Endothelial cell (in vitro differentiated cells): ENCODE results near the gene MARK3. TPM values are rescaled to one million over a fixed set of nuclear protein-coding genes. Genes with fewer than 3 reads are reported as not detected.

Experiments
- DNase-seq: peaks from one replicate; pipeline ENCODE4 v3.0.0; 2021; ENCODE audit warnings: low spot score
- H3K27ac Mint-ChIP-seq: one replicate; pipeline ENCODE4 v1.8.0; 2021; ENCODE audit warnings: mixed read lengths, inconsistent platforms; ENCODE audit not compliant: unreplicated experiment
- H3K27me3 Mint-ChIP-seq: one replicate; pipeline ENCODE4 v1.8.0; 2021; ENCODE audit warnings: mild to moderate bottlenecking, moderate library complexity, mixed read lengths, inconsistent platforms; ENCODE audit not compliant: unreplicated experiment
- H3K36me3 Mint-ChIP-seq: one replicate; pipeline ENCODE4 v1.8.0; 2021; ENCODE audit warnings: mild to moderate bottlenecking, low read depth, mixed read lengths, inconsistent platforms; ENCODE audit not compliant: unreplicated experiment
- H3K4me1 Mint-ChIP-seq: one replicate; pipeline ENCODE4 v1.8.0; 2021; ENCODE audit warnings: mild to moderate bottlenecking, mixed read lengths, inconsistent platforms; ENCODE audit not compliant: unreplicated experiment
- H3K4me3 Mint-ChIP-seq: one replicate; pipeline ENCODE4 v1.8.0; 2021; ENCODE audit warnings: mild to moderate bottlenecking, mixed read lengths, inconsistent platforms; ENCODE audit not compliant: unreplicated experiment
- H3K9me3 Mint-ChIP-seq: one replicate; pipeline ENCODE4 v1.8.0; 2021; ENCODE audit warnings: mixed read lengths, inconsistent platforms; ENCODE audit not compliant: unreplicated experiment
- total RNA-seq: library from RNA; stranded (reverse); fragmentation: NEBNext Ultra II Directional; extraction: Animal tissue kit (Norgen Biotek cat#: 25700); gene quantifications from one replicate; pipeline ENCODE4 v1.2.1, GENCODE V29; 2021; ENCODE audit not compliant: unreplicated experiment
- TF ChIP-seq, protein P1 (sequence below): fragments of 200-600 bp; sonication (generic); IDR thresholded peaks from one replicate; pipeline ENCODE4 v1.5.0; 2021; ENCODE audit warnings: antibody characterized with exemption; ENCODE audit not compliant: unreplicated experiment

The MARK3 gene
- total RNA-seq, 1 donor from 2014 or later: 70.8 TPM

GRCh38 chr14:103544388-103545218, 159.4 kb downstream of the MARK3 start:
- H3K27me3 Mint-ChIP-seq: peaks cover 15% of the 10 kb centered on the region
- H3K27ac Mint-ChIP-seq: peak overlapping the region; percentile 64
- H3K36me3 Mint-ChIP-seq: no peaks in the 10 kb centered on the region
- no peak for DNase-seq
- no peak overlapping the region for H3K4me3 Mint-ChIP-seq
- H3K4me1 Mint-ChIP-seq: no peaks in the 10 kb centered on the region
- TF ChIP-seq, protein P1, sequence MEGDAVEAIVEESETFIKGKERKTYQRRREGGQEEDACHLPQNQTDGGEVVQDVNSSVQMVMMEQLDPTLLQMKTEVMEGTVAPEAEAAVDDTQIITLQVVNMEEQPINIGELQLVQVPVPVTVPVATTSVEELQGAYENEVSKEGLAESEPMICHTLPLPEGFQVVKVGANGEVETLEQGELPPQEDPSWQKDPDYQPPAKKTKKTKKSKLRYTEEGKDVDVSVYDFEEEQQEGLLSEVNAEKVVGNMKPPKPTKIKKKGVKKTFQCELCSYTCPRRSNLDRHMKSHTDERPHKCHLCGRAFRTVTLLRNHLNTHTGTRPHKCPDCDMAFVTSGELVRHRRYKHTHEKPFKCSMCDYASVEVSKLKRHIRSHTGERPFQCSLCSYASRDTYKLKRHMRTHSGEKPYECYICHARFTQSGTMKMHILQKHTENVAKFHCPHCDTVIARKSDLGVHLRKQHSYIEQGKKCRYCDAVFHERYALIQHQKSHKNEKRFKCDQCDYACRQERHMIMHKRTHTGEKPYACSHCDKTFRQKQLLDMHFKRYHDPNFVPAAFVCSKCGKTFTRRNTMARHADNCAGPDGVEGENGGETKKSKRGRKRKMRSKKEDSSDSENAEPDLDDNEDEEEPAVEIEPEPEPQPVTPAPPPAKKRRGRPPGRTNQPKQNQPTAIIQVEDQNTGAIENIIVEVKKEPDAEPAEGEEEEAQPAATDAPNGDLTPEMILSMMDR: no peak
- no peaks in the 10 kb centered on the region for H3K9me3 Mint-ChIP-seq

DNA sequence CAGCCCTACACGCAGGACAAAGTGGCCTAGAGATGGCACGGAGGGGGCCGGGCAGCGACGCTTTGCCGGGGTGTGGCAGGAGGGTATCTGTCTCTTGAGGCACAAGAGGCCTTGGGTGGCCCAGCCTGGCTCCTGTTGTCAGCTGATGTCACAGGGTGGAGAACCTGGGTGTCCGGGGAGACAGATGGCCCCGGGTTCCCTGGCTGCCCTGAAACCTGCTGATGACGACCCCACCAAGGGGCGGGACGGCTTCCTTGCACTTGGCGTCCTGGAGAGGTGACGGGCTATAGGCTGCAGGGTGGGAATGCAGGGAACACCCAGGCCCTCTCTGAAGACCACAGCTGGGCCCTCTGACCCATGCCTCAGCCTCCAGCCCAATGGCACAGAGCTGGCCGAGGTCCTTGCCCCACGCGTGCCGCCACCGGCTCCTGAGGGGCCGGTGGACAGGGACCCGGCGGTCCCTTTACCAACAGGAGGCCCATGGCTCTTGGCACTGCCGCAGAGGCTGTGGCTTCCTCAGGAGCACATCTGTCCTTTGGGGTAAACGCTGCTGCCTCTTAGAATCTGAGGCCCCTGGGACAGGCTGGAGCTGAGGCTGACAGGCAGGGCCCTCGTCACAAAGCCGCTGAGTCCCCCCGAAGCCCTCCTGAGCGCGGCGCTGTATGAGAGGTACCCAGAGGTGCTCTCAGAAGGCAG, 160.2 kb downstream of the MARK3 start:
- Mint-ChIP-seq H3K27ac (no peak overlapping the region), H3K4me1 (no peaks in the 10 kb centered on the region), H3K9me3 (no peaks in the 10 kb centered on the region), H3K4me3 (no peak overlapping the region), H3K27me3 (peaks cover 14% of the 10 kb centered on the region), H3K36me3 (no peaks in the 10 kb centered on the region)
- TF ChIP-seq, protein P1: no peak
- DNase-seq: no peak

DNA sequence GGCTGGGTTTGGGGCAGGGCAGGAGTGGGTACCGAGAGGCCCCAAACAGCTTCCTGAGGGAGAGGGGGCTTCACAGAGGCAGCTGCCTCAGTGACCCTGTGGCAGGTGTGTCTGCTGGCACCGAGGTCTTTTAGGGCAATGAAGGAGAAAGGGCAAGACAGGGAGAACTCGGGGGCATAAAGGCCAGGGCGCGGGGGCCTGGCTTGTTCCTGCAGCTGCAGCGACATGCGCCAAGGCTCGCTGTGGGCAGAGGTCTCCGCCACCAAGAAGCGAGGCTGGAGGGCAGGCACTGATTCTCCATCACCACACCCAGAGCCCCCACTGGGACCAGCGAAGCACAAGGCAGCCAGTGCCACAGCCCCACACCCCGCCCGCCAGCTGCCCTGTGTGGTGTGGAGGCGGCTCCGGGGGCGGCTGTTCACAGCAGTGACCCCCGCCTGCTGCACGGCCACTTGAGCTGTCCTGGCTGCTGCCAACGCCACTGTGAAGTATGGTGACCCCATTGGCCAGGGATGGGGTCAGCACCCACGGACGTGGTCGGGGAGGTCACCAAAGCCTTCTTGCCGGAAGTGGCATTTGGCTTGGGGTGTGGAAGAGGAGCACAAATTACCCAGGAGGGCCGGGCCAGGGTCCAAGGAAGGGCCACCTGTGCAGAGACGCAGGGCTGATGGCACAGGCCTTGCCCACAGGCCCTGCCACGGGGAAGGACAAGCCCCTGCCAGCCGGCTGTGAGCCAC, 160.9 kb downstream of the MARK3 start:
- no peaks in the 10 kb centered on the region for H3K4me1 Mint-ChIP-seq

DNA sequence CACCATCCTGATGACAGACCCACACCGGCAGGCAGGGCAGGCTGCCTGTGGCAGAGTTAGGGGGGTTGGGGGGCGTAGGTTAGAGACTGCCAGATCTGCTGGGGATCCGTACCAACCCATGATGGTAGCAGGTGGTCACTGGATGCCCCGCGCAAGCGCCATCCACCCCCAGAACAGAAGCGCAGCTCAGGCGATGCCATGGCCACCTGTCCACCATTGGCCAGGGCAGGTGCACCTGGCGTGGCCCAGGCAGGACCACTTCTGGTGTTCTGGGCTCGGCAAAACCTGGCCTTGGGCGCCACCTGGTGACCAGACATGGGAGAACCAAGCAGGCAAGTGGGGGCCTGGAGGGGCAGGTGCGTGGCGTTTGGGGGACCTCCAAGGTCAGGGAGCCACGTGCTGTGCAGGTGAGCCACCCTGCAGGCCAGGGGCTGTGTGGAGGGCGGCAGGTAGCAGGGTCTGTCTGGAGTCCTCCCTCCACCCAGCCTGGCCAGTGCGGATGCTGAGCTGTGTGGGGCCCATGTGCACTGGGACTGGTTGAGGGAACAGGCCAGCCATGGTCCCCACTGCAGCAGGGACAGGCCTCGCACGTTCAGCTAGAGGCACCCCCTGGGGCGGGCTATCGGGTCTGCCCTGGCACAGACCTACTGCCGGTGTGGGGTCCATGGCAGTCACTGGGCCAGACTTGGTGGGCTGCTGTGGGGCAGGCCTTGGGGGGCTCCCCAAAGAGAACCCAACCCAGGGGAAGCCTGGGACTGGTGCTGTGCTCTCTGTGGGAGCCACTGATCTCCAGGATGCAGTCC, 161.6 kb downstream of the MARK3 start:
- H3K9me3 Mint-ChIP-seq: no peaks in the 10 kb centered on the region
- no peak overlapping the region for H3K4me3 Mint-ChIP-seq
- no peak overlapping the region for H3K27ac Mint-ChIP-seq
- TF ChIP-seq, protein P1: peak; percentile 91
- DNase-seq: peak; percentile 78
- peaks cover 13% of the 10 kb centered on the region for H3K27me3 Mint-ChIP-seq
- H3K36me3 Mint-ChIP-seq: no peaks in the 10 kb centered on the region
- peaks cover 4% of the 10 kb centered on the region for H3K4me1 Mint-ChIP-seq

More for the DNA sequence above, 160.9 kb downstream of the MARK3 start:
- TF ChIP-seq, protein P1: no peak
- Mint-ChIP-seq H3K9me3 (no peaks in the 10 kb centered on the region), H3K36me3 (no peaks in the 10 kb centered on the region), H3K27me3 (peaks cover 9% of the 10 kb centered on the region), H3K27ac (no peak overlapping the region), H3K4me3 (no peak overlapping the region)
- no peak for DNase-seq
